Left ventricle myocardium inferior (tissue), 1 donor: ENCODE data around the gene PRPF4. TPM values are rescaled to one million over a fixed set of nuclear protein-coding genes. Genes with fewer than 3 reads are reported as not detected.

Experiments used
- DNase-seq: peaks from one replicate; pipeline ENCODE4 v3.0.0-alpha.2; 2020
- H3K27ac ChIP-seq: fragments of 200-600 bp; replicated peaks from 2 replicates; pipeline ENCODE4 v1.8.0; 2021
- H3K27me3 ChIP-seq: fragments of 200-600 bp; 2 replicates; pipeline ENCODE4 v1.8.0; 2021; ENCODE audit warnings: low read depth
- H3K36me3 ChIP-seq: fragments of 200-600 bp; 2 replicates; pipeline ENCODE4 v1.8.0; 2021
- H3K4me1 ChIP-seq: fragments of 200-600 bp; 2 replicates; pipeline ENCODE4 v1.8.0; 2021
- H3K4me3 ChIP-seq: fragments of 200-600 bp; 2 replicates; pipeline ENCODE4 v1.8.0; 2021; ENCODE audit warnings: mild to moderate bottlenecking, moderate library complexity
- H3K9me3 ChIP-seq: fragments of 200-600 bp; replicated peaks from 2 replicates; pipeline ENCODE4 v1.8.0; 2021
- intact Hi-C: fragments of 100-400 bp; cut with micrococcal nuclease; formaldehyde crosslinking; loops from one replicate; pipeline ENCODE4 v1.11.0; 2022
- total RNA-seq: library from RNA; stranded (reverse); fragmentation: NEBNext Ultra II Directional; extraction: Animal tissue kit (Norgen Biotek cat#: 25700); gene quantifications from one replicate; pipeline ENCODE4 v1.2.1, GENCODE V29; 2021
- TF ChIP-seq, protein P1 (sequence below): fragments of 200-600 bp; IDR thresholded peaks from 2 replicates; pipeline ENCODE4 v1.8.0; 2021; ENCODE audit warnings: antibody characterized with exemption, mild to moderate bottlenecking, borderline replicate concordance
- donor health status: DM: no; HTN: yes; CAD: no; lungs with severe emphysema.

PRPF4 gene
- total RNA-seq, 1 donor from 2014 or later = 11.2 TPM

GRCh38 chr9:113237026-113237425 lies 38.4 kb upstream of the PRPF4 start:
- Histone ChIP-seq H3K27me3 (no peaks in the 10 kb centered on the region), H3K9me3 (no peaks in the 10 kb centered on the region), H3K36me3 (no peaks in the 10 kb centered on the region), H3K27ac (peak overlapping the region; percentile 42), H3K4me1 (peaks cover 56% of the 10 kb centered on the region), H3K4me3 (no peak overlapping the region)
- TF ChIP-seq, protein P1, sequence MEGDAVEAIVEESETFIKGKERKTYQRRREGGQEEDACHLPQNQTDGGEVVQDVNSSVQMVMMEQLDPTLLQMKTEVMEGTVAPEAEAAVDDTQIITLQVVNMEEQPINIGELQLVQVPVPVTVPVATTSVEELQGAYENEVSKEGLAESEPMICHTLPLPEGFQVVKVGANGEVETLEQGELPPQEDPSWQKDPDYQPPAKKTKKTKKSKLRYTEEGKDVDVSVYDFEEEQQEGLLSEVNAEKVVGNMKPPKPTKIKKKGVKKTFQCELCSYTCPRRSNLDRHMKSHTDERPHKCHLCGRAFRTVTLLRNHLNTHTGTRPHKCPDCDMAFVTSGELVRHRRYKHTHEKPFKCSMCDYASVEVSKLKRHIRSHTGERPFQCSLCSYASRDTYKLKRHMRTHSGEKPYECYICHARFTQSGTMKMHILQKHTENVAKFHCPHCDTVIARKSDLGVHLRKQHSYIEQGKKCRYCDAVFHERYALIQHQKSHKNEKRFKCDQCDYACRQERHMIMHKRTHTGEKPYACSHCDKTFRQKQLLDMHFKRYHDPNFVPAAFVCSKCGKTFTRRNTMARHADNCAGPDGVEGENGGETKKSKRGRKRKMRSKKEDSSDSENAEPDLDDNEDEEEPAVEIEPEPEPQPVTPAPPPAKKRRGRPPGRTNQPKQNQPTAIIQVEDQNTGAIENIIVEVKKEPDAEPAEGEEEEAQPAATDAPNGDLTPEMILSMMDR = no peak
- no peak for DNase-seq
- intact Hi-C loops = no loop called here

- intact Hi-C loops = no loop called here
- Histone ChIP-seq H3K27ac (no peak overlapping the region), H3K36me3 (no peaks in the 10 kb centered on the region), H3K4me1 (peaks cover 48% of the 10 kb centered on the region), H3K9me3 (no peaks in the 10 kb centered on the region), H3K4me3 (no peak overlapping the region), H3K27me3 (no peaks in the 10 kb centered on the region)
- TF ChIP-seq, protein P1 = no peak
- DNase-seq = no peak
Observed at GRCh38 chr9:113238202-113238858, 37.1 kb upstream of the PRPF4 start.

- no peak overlapping the region for H3K4me3 ChIP-seq
- H3K27ac ChIP-seq = no peak overlapping the region
- H3K27me3 ChIP-seq = no peaks in the 10 kb centered on the region
- intact Hi-C loops = no loop called here
- no peak for DNase-seq
- no peaks in the 10 kb centered on the region for H3K9me3 ChIP-seq
- peaks cover 43% of the 10 kb centered on the region for H3K4me1 ChIP-seq
- TF ChIP-seq, protein P1 = no peak
- H3K36me3 ChIP-seq = no peaks in the 10 kb centered on the region
Observed at GRCh38 chr9:113238859-113239232, 36.6 kb upstream of the PRPF4 start.

DNA sequence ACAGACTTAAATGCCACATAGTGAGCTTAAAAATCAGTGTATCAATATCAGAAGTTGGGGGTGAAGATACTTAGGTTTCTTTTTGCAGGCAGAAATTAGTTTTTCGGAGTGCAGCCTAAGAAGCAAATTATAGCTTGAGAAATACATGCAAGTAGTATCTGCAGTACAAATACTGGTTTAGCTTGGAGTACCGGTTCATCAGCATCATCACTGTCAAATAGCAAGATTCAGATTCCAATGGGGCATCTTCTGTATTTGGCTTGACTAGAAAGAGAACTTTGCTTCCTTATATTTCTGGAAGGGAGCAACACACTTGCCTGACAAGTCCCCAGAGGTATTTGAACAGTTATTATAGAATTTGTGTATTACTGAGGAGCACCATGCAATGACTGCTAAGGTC lies 34.3 kb upstream of the PRPF4 start:
- Histone ChIP-seq H3K36me3 (no peaks in the 10 kb centered on the region), H3K27ac (no peak overlapping the region), H3K4me3 (no peak overlapping the region), H3K9me3 (no peaks in the 10 kb centered on the region), H3K27me3 (no peaks in the 10 kb centered on the region), H3K4me1 (peaks cover 34% of the 10 kb centered on the region)
- DNase-seq = no peak
- intact Hi-C loops = no loop called here
- TF ChIP-seq, protein P1 = no peak

DNA sequence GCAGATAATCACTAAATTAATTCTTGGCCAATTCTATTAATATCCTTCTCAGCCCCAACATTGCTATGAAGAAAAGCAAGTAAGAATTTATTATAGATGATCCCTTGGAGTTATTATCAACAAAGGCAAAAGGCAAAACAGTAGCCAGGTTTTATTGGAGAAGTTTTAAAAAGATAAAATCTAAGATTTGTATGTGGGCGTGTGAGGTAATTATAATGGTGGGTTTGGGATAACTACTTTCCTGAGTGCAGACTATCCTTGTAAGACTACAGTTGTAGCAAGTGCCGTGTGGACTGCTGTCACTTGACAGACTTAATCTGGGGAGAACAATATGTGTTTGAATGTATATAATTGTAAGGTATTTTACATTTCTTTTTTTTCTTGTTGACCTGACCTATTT lies 30.9 kb upstream of the PRPF4 start:
- H3K36me3 ChIP-seq = no peaks in the 10 kb centered on the region
- no peak overlapping the region for H3K4me3 ChIP-seq
- H3K9me3 ChIP-seq = no peaks in the 10 kb centered on the region
- intact Hi-C loops = no loop called here
- no peak overlapping the region for H3K27ac ChIP-seq
- TF ChIP-seq, protein P1 = no peak
- H3K4me1 ChIP-seq = peaks cover 12% of the 10 kb centered on the region
- no peak for DNase-seq
- no peaks in the 10 kb centered on the region for H3K27me3 ChIP-seq
